DMS153 treated with DMSO at 0.1 percent for 48 hours (cell line): ENCODE results near the gene MMP23B.
"Not testable (repeated sequence)": the region's sequence is repeated elsewhere in the genome, so short reads cannot be mapped to it uniquely, and the experiment has no call there.

Experiments
- DNase-seq: peaks from one replicate; lab custom pipeline; 2025; ENCODE audit not compliant: unreplicated experiment; lab: John Stamatoyannopoulos, UW

The MMP23B gene

DNA sequence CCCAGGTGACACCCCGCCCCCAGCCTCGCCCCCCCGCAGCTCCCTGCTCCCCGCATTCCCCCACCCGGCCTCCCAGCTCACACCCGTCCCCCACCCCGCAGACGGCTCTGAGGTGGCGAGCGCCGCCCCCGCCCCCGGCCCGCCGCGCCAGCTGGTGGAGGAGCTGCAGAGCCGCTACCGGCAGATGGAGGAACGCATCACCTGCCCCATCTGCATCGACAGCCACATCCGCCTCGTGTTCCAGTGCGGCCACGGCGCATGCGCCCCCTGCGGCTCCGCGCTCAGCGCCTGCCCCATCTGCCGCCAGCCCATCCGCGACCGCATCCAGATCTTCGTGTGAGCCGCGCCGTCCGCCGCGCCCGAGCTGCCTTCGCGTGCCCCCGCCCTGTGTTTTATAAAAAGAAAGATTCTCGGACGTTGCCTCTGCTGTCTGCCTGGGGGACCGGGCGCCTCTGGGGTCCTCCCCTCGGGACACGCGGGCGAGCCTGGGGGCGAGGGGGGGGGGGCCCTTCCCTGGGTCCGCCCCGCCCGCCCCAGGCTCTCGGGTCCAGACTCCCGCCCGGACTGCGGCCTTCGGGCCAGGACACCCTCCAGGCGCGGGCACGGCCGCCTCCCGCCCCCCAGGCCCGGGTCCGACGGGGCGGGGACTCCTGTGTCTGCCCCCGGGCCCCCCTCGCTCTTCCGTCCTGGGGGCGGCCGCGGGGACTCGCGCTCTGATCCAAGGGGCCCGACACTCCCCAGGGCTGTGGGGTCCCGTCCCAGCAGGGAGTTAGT is 1.6 kb upstream of the MMP23B start:
- DNase-seq, result peak; percentile 97

DNA sequence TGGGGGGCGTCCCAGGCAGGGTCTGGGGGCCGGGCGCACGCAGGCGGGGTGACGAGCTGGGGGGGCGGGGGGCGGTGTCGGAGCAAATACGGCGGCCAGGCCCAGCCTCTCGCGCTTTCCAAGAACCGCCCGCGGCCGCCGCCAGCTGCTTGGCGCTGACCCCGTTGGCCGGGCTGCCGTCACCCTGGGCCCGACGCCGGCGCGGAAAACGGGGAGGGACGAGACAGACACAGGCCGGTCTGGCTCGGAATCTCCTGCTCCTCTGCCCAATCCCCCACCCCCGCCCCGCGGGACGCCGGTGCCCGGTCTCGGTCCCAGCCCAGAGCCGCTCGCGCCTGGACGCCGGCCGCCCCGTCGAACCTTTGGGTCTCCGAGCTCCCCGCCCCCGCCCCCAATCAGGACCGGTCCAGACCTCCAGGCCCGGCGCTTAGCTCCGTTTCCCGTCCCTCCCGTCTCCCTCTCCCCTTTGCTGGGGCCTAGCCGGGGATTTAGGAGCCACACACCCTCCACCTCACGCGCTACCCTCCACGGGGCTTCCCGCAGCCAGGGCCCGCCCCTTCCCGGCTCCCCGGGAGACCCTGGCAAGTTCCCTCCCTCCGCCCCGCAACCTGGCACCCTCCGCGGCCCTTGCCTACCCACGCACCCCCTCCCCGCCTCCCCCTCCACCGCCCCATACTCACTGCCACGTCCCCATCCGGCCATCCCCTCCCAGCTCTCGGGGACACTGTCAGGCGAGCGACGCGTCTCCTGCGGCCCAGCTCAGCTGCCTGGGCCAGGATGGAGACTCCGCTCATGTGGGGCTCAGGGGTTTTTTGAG is 800 bp upstream of the MMP23B start:
- peak; percentile 23 for DNase-seq

DNA sequence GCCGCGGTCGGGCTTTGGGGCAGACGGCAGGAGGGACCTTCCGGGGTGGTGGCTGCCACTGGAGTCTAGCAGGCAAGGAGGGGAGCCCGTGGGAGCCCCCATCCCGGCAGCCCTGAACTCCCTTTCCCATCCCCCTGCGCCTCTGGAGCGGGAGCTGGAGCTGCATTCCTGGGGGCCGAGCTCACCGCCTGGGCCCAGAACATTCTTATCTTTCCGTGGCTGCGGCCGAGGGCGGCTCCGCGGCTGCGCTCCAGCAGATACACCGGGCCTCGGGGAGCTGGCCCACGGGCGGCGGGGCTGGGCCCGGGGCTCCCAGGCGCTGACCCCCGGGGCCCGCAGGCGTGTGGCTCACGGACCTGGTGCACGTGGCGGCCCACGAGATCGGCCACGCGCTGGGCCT is 1.4 kb downstream of the MMP23B start:
- not testable (repeated sequence) for DNase-seq

DNA sequence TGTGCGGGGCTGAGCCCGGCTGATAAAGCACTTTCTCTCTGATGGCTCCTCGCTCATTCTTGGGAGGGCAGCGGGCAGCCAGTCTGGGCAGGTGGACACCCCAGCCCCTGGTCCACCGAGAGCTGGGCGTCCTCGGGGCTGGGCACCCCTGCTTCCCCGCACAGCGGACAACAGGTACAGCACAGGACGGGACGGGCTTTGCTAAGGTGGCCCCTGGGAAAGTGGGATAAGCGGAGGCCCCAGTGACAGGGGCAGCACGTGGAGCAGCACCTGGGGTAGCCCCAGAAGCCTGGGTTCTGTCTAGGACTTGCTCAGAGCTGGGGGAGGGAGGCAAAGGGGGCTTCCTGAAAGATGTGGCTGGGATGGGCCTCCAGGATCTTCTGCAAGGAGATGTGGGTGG is 2.6 kb downstream of the MMP23B start:
- DNase-seq, result not testable (repeated sequence)

DNA sequence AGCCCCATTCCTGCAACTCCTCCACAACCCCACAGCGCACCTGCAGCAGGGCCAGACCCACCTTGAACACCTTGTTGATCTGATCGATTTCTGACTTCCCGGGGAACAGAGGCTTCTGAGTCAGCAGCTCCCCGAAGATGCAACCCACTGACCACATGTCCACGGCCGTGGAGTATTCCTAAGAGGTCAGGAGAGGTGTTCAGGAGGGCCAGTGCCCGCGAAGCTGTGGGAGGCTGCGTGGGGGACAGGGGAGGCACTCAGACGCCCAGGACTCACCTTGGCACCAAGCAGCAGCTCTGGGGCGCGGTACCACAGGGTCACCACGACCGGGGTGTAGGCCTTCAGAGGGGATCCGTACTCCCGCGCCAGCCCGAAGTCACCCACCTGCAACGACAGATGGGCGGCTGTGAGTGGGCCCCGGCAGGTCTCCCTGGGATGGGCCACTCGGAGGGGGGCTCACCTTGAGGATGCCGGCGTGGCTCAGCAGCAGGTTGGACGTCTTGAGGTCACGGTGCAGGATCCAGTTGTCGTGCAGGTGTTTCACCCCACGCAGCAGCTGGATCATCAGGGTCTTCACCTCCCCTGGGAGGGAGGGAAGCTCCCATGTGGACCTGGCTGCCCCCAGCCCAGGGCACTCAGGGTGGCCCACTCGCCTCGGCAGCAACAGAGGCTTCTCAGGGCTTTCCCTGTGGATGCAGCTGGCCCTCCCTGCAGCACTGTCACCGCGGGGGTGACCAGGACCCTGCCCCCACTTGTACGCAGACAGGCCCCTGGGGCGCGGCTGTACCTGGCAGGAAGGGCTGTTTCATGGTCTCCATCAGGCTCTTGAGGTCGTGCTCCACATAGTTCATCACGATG is 4.9 kb downstream of the MMP23B start:
- DNase-seq, result not testable (repeated sequence)

DNA sequence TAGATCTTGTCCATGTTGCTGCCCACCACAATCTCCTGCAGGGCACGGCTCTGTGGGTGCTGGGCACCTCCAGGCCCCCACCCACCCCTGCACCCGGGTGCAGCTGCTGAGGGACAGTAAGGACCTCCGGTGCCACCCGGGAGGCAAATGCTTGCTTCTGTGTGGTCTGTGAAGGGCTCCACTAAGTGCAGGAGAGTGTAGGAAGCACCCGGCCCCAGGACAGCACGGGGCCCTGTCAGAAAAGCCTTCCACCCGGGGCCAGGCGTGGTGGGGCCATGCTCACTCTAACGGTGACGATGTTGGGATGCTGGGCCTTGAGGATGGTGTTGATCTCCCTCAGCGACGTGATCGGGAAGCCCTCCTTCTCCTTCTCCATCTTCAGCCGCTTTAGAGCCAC is 5.5 kb downstream of the MMP23B start:
- DNase-seq, result not testable (repeated sequence)

DNA sequence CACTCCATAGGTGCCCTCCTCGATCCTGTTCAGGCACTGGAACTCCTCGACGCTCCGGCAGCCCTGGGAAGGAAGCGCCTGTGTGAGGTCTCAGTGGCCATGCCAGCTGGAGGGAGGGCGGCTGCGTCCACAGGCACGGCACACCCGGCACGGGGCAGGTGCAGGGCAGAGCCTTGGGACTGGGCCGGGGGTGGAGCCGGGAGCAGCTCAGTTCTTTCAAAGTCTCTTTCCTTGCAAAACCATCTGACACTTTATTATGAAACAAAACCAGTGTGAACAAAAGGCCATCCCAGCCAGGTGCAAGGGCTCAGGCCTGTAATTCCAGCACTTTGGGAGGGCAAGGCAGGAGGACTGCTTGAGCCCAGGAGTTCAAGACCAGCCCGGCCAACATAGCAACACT is 6.6 kb downstream of the MMP23B start:
- DNase-seq, result not testable (repeated sequence)

DNA sequence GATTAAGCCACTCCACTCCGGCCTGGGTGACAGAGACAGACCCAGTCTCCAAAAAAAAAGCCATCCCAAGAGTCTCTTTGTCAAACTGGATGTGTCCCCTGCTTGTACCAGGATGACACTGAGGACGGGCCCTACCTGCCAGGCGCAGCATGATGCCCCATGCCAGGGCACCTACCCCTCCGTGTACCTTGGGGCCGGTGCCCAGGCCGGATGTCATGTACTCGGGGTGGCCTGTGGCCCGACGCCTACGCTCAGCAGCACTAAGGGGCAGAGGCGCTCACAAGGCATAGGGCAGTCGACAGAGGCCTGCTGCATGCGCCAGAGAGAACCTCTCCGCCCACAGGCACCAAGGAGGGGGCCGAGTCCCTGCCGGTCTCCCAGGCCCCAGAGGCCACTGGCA is 7.4 kb downstream of the MMP23B start:
- not testable (repeated sequence) for DNase-seq

DNA sequence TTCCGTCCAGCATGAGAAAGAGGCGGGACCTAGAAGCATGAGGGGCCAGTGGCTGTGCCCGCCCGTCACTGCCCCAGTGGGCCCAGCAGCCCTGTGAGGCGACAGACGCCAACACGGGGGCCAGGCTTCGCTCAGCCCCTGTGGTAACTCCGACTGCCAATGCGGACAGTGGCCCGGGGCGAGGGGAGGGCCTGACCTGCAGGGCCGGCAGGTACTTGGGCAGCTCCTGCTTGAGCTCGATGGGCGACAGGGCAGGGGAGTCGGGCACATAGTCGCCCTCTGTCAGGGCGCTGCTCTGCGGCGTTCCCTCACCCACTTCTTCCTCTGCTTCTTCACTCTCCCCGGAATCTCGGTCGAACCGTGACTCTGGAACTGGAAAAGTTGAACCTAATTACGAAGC is 8.1 kb downstream of the MMP23B start:
- not testable (repeated sequence) for DNase-seq

DNA sequence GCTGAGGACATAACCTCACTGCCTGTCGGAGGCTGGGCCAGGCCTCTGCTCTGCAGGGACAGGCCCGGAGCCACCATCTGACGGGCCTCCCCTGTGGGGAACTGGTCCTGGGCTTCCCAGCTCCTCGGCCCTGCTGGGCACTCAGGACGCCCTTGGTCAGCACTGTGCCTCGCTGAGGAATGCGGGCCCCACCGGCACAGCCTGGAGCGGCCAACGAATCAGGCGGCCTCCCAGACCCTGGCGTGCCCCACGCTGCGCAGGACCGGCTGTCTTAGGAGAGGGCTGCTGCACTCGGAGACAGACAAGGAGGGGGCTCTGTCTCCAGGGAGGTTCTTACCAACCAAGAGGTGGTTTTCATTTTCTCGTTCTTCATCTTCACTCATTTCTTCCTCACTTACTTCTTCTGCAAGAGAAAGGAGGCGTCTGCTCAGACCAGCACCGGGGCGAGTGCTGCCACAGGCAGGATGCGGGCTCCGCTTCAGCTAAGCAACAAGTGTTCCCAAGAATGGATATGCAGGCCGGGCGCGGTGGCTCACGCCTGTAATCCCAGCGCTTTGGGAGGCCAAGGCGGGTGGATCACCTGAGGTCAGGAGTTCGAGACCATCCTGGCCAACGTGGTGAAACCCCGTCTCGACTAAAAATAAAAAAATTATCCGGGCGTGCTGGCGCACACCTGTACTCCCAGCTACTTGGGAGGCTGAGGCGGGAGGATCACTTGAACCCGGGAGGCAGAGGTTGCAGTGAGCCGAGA is 8.9 kb downstream of the MMP23B start:
- DNase-seq, result not testable (repeated sequence)

DNA sequence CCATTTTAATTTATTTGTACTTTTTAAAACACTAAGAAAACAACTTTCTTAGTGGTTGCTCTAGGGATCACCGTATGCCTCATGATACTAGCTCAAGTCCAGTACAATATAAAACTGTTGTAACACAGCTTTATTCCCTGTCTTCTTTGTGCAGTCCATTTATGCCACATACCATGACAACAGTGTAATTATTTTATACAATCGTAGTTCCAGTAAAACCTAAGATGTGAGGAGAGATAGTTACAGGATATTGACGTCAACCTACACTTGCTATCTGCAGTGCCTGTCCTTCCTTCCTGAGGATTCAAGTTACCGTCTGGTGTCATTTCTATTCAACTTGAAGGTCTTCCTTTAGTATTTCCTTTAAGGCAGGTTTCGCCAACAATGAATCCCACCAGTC is 14.4 kb downstream of the MMP23B start:
- not testable (repeated sequence) for DNase-seq

DNA sequence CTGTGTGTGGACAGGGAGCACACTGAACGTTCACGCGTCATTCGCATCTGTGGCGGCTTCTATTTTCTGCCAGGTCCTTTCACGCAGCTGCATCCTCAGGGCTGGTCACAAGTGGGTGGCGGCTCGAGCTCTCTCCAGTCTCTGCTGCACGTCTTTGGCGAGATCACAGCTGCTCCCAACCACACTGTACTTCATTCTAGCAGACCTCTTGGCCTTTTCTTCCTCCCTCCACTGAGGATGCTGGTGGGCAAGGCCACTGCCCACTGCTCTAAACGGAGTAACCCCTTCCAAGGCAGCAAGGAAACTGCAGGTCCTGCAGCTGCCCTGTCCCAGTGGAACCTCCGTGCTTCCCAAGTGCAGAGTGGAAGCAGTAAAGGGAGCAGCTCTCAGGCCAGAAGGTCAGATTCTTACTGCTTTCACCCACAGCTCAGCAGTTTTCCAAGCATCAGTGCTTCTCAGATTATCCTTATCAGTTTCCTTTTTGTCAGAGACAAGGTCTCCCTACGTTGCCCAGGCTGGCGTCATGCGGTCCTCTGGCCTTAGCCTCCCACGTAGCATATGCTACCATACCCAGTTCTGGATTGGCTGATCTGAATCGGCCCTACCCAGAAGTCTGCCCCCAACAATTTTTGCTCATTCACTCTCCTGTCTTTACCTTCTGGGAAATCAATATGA is 15.7 kb downstream of the MMP23B start:
- not testable (repeated sequence) for DNase-seq

DNA sequence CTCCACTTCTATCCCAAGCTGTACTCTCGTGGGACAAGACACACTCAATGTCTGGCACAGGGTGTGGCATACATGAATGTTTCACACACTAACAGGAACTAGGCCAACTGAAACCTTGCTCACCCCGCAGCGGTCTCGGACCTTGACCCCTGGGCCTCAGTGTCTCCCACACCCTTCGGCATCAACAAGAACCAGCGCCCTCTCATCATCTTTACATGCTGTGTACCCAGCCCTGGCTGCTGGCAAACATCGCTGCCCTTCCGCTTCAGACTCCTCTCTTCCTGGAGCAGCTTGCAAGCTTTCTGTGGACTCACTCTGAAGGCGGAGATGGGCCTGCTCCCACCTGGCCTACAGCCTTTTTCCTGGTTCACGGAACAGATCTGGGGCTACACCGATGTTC is 16.3 kb downstream of the MMP23B start:
- not testable (repeated sequence) for DNase-seq

DNA sequence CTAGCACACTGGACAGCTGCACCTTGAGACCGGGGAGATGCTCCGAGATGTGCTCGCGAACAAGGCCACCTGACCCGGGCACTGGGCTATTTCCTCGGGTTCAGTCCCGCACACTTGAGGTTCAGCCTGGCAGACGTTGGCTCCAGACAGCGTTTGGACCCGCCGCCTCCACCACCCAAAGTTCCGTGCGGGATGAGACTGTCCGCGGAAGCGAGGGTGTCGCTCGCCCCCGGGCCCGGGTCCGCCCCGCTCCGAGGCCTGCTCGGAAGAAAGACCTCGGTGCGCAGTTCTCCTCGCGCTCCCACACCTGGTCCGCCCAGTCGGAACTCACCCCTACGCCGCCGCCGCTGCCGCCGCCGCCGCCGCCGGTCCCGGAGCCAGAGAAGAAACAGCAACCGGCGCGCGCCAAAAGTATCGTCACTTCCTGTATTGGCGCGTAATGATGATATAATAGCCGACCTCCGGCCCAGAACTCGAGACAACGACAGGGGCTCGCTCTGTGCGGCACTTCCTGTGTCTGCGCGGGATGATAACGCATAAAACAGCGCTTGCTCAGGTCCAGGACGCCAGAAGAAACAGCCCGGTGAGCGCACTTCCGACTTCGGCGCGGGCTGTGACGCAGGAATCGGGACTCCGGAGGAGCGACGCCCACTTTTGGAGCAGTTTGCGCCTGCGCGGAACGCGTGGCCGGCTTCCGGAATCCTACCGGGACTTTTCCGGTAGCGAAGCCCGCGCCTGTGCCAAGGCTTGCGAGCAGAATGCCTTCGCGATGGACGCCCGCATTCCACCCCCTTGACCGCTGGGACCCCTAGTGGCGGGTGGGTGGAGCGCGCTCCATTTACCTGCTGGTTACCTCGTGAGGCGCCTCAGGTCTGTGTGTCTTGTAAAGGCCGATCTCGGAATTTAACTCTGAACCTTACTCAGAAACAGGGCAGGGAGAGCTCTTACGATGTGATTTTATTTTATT is 26.9 kb downstream of the MMP23B start, which contains the start of gene CDK11B:
TSS of gene CDK11B (minus strand) at position 422 of the 967 bp plus-strand sequence. CDS start 1,519 bp downstream, outside the sequence.
- peak; percentile 95 for DNase-seq

DNA sequence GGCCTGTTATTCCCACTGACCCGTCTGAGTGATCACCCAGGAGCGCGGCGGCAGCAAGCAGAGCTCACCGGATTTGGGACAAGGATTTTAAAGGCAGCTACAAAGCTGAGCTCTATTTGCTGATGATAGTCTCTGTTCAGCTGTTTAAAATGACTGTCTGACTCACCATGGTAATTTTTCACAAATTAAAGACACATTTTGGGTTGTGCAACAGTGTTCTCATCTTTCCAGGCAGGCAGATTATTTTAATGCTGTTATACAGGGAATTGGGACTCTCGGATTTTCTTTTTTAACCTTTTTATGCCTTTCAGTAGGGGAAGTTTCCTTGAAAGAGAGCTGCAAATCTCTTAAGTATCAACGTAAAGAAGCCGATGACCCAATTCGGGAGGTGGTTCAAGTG is 30.4 kb downstream of the MMP23B start:
- DNase-seq, result not testable (repeated sequence)

DNA sequence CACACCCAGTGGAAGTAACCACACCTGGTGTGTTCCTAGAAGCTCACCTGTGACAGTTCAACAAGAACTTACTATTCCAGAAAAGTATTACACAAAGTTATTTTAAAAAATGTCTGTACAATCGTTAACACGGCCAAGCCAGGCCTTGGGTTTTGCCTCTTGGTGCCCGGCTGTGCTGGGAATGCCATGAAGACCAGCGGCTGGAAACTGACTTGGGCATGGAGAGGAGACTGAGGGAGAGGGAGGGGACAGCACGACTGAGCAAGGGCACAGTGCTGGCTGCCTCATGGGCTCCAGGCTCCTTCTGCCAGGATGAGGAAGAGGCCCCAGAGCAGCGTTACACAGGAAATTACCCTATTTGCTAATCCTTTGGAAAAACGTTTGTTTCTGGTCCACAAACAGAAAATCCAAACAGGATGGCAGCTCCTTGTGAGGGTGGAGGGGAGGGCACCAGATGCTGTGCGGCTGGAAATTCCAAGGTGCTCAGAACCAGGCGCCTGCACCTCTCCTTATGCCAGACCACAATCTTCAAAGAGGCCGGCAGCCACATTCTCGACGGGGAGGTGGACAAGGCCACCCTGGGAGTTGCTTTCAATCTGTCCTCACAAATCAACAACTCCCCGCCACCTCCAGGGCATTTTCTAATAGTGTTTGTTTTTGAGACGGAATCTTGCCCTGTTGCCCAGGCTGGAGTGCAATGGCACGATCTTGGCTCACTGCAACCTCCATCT is 31.0 kb downstream of the MMP23B start:
- not testable (repeated sequence) for DNase-seq

DNA sequence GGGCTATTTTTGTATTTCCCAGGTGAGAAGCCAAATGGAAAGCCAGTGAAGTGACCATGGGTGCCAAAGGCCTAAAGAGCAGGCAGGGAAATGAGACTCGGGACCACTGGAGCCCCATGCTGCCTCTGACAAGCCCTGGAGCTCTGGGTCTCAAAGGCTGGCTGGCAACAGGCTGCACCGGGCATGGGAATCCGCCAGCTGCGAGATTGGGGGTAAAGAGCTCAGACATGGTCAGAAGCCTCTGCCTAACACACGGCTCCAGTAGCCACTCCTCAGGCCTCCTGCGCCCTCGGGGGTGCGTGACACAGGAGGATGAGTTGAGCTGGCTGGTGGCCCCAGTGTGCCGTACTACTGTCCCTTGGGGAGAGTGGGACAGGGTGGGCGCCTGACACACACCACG is 32.3 kb downstream of the MMP23B start:
- not testable (repeated sequence) for DNase-seq
